Caco-2 (cell line): ENCODE data around the gene CXCL6. TPM values are rescaled to one million over a fixed set of nuclear protein-coding genes. Genes with fewer than 3 reads are reported as not detected.

Experiments used
- BruUV-seq: library from RNA; stranded (reverse); fragments of 400-500 nt; replicated peaks from 2 replicates; lab custom pipeline; 2021; lab: Mats Ljungman, UMichigan
- CTCF ChIA-PET: fragments of 300-600 bp; sonication (Branson Sonifier 250); formaldehyde crosslinking; loops from one replicate; lab custom pipeline; 2022; ENCODE audit warnings: antibody characterized with exemption; lab: Charles Lee
- POLR2A ChIA-PET: fragments of 300-600 bp; sonication (Branson Sonifier 250); formaldehyde crosslinking; loops from one replicate; lab custom pipeline; 2022; ENCODE audit warnings: antibody characterized with exemption; lab: Charles Lee
- DNase-seq, 2 experiments: peaks; one replicate each; pipeline versions ENCODE4 v3.0.0 to v3.0.0-alpha.2; 2020 to 2022
- H3K27me3 ChIP-seq: replicated peaks from 2 replicates; pipeline ENCODE4 v1.6.0; 2011; ENCODE audit warnings: low read length; ENCODE audit not compliant: control insufficient read depth, insufficient read depth
- H3K36me3 ChIP-seq: 2 replicates; pipeline ENCODE4 v1.5.1; 2011; ENCODE audit warnings: low read length; ENCODE audit not compliant: control insufficient read depth, insufficient read depth
- H3K4me1 ChIP-seq: fragments of 250-450 bp; sonication (Bioruptor Pico); 2 replicates; pipeline ENCODE4 v1.5.1; 2020; ENCODE audit warnings: mild to moderate bottlenecking
- H3K4me3 ChIP-seq: 2 replicates; pipeline ENCODE4 v1.5.1; 2011; ENCODE audit warnings: low read depth, mild to moderate bottlenecking, control low read depth, low read length
- H3K9me3 ChIP-seq: fragments of 250-450 bp; sonication (Bioruptor Pico); 2 replicates; pipeline ENCODE4 v1.5.1; 2020; ENCODE audit warnings: mild to moderate bottlenecking, moderate library complexity
- H3K27ac Mint-ChIP-seq: one replicate; pipeline ENCODE4 v1.8.0; 2022; ENCODE audit warnings: mixed read lengths; ENCODE audit not compliant: unreplicated experiment
- H3K27me3 Mint-ChIP-seq: one replicate; pipeline ENCODE4 v1.8.0; 2022; ENCODE audit warnings: mixed read lengths; ENCODE audit not compliant: insufficient read depth, unreplicated experiment
- H3K36me3 Mint-ChIP-seq: one replicate; pipeline ENCODE4 v1.8.0; 2022; ENCODE audit warnings: mild to moderate bottlenecking, mixed read lengths; ENCODE audit not compliant: insufficient read depth, unreplicated experiment
- H3K4me1 Mint-ChIP-seq: one replicate; pipeline ENCODE4 v1.8.0; 2022; ENCODE audit warnings: low read depth, mixed read lengths; ENCODE audit not compliant: unreplicated experiment
- H3K4me3 Mint-ChIP-seq: one replicate; pipeline ENCODE4 v1.8.0; 2022; ENCODE audit warnings: mild to moderate bottlenecking, moderate library complexity, mixed read lengths; ENCODE audit not compliant: unreplicated experiment
- H3K9me3 Mint-ChIP-seq: one replicate; pipeline ENCODE4 v1.8.0; 2022; ENCODE audit warnings: mixed read lengths; ENCODE audit not compliant: unreplicated experiment
- intact Hi-C: fragments of 100-400 bp; cut with micrococcal nuclease; formaldehyde crosslinking; loops from one replicate; pipeline ENCODE4 v1.10.0; 2022; ENCODE audit not compliant: unreplicated experiment
- total RNA-seq: library from RNA; stranded (reverse); gene quantifications from 2 replicates; pipeline ENCODE4 v1.2.3, GENCODE V29; 2022
- TF ChIP-seq, protein P1 (sequence below), 2 experiments: fragments of 200-600 bp in 1 of 2; IDR thresholded peaks; 1 replicate in 1 of 2; 2 replicates in 1 of 2; pipeline versions ENCODE4 v1.5.1 to v1.8.0; 2011 to 2022; ENCODE audit warnings: antibody characterized with exemption in 1 of 2, control low read depth in 1 of 2, inconsistent platforms in 1 of 2, low read depth in 1 of 2, low read length in 1 of 2, mild to moderate bottlenecking in 1 of 2, moderate library complexity in 1 of 2; ENCODE audit not compliant: insufficient read depth in 1 of 2, severe bottlenecking in 1 of 2, unreplicated experiment in 1 of 2

The CXCL6 gene
- total RNA-seq, 1 experiment from 2014 or later = not detected

DNA sequence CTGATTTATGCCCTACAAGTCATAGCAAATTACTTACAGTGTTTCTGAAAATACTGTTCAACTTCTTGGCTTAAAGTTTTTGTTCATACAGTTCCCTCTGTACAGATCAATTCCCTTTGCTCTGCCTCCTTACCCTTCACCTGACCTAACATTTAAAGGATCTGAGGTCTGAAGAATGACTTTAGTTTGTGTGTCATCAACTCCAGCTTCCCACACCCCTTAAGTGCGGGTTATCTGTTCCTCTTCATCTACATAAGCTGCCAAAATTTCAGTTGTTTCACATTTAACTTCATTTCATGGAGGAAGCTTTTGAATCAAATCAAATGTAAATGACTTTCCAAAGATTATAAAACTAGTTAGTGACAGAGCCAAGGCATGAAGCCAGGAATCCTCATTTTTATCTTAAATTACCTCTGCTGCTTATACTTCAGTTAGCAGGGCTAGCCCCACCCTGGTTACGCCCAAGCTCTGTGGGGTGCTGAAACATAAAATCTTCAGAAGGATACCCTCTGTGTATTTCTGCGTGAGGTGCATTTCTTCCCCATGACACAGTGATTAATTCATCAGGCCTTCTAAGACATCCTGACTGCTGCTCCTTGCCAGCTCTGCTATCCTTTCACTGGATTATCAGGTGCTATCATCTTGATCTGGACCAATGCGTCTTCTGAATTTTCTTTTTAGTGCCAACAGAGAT lies 49.2 kb downstream of the CXCL6 start:
- no peak for DNase-seq
- no peaks in the 10 kb centered on the region for H3K36me3 Mint-ChIP-seq
- no peak overlapping the region for H3K4me3 Mint-ChIP-seq
- intact Hi-C loops = no loop called here
- Histone ChIP-seq H3K36me3 (no peaks in the 10 kb centered on the region), H3K27me3 (no peaks in the 10 kb centered on the region), H3K4me1 (no peaks in the 10 kb centered on the region), H3K9me3 (no peaks in the 10 kb centered on the region), H3K4me3 (no peak overlapping the region)
- ChIA-PET CTCF (no interaction called here), POLR2A (no interaction called here)
- H3K9me3 Mint-ChIP-seq = no peaks in the 10 kb centered on the region
- TF ChIP-seq, protein P1, sequence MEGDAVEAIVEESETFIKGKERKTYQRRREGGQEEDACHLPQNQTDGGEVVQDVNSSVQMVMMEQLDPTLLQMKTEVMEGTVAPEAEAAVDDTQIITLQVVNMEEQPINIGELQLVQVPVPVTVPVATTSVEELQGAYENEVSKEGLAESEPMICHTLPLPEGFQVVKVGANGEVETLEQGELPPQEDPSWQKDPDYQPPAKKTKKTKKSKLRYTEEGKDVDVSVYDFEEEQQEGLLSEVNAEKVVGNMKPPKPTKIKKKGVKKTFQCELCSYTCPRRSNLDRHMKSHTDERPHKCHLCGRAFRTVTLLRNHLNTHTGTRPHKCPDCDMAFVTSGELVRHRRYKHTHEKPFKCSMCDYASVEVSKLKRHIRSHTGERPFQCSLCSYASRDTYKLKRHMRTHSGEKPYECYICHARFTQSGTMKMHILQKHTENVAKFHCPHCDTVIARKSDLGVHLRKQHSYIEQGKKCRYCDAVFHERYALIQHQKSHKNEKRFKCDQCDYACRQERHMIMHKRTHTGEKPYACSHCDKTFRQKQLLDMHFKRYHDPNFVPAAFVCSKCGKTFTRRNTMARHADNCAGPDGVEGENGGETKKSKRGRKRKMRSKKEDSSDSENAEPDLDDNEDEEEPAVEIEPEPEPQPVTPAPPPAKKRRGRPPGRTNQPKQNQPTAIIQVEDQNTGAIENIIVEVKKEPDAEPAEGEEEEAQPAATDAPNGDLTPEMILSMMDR (IDR thresholded peaks at IDR 0.05; ENCODE audit: insufficient read depth in 1 of 2, low read depth in 1 of 2, low read length in 1 of 2, severe bottlenecking in 1 of 2, unreplicated experiment in 1 of 2) = no peak
- peaks cover 6% of the 10 kb centered on the region for H3K27me3 Mint-ChIP-seq
- no TSS peak for BruUV-seq
- no peaks in the 10 kb centered on the region for H3K4me1 Mint-ChIP-seq
- no peak overlapping the region for H3K27ac Mint-ChIP-seq

Other genes with a start within 250 kb of the CXCL6 start
- 2.4 and 2.9 TPM in 2 replicates for gene RASSF6, start 216.2 kb upstream of the CXCL6 start, total RNA-seq
- 0.18 TPM in 1 of 2 replicates, not detected in the other for gene CXCL8, start 96.1 kb upstream of the CXCL6 start, total RNA-seq
- gene PF4V1, start 16.6 kb downstream of the CXCL6 start, total RNA-seq = not detected in 2 replicates
- 0.79 TPM in 1 of 2 replicates, not detected in the other for gene CXCL1, start 32.7 kb downstream of the CXCL6 start, total RNA-seq
- gene PF4, start 145.3 kb downstream of the CXCL6 start, total RNA-seq = 0.58 TPM in 1 of 2 replicates, not detected in the other
- not detected in 2 replicates for gene PPBP, start 151.5 kb downstream of the CXCL6 start, total RNA-seq
- 0.21 TPM in 1 of 2 replicates, not detected in the other for gene CXCL5, start 162.0 kb downstream of the CXCL6 start, total RNA-seq
- 1.9 and 4.3 TPM in 2 replicates for gene CXCL3, start 202.0 kb downstream of the CXCL6 start, total RNA-seq